Dedifferentiated amniotic fluid mesenchymal stem cell (primary cell): ENCODE results near the gene BAIAP2.

Experiments
- DNase-seq: peaks from one replicate; pipeline ENCODE4 v3.0.0-alpha.2; 2016; ENCODE audit errors: extremely low spot score

BAIAP2 gene

GRCh38 chr17:81053041-81053970 lies 18.4 kb downstream of the BAIAP2 start:
- DNase-seq = no peak

DNA sequence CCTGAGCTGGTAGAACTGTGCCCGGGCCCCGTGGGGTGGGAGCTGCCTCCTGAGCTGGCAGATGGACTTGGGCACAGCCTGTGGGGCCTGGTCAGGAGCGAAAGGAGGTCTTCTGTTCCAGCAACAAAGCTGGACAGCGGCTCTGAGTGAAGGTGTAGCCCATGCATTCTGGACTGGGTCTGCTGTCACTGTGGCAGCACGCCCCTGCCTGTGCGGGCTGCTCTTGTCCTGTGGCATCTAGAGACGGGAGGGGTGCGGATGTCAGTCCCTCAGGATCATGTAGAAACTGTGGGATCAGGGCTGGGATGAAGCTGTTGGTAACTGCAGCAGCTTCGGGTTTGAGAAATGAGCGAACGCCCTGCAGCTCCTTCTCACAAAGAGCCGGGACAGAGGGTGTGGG lies 19.4 kb downstream of the BAIAP2 start:
- no peak for DNase-seq

DNA sequence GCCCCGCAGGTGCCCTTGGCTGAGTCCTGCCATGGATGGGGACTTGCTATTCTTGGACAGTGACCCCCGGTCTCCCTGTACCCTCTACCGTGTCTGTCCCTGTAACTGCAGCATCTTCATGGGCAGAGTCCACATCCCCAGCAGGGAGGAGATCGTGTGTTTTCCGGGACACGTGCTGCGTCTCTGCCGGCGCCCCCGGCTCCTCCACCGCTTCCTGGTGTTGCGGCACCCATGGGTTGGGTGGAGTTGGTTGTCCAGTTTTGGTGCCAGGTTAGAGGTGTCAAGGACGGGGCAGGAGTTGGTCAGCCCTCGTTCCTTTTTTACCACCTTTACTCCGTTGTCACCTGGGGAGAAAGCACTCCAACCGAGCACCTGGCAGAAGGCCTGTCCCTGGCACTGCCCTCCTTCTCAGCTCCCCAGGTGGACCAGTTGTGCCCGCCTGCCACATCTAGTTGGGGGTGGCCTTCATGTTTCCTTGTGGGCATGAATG lies 20.0 kb downstream of the BAIAP2 start:
- no peak for DNase-seq

- no peak for DNase-seq
Measured at GRCh38 chr17:81056312-81056711, 21.4 kb downstream of the BAIAP2 start.

GRCh38 chr17:81057079-81057730 lies 22.3 kb downstream of the BAIAP2 start:
- DNase-seq = peak; percentile 20

GRCh38 chr17:81057777-81058176 lies 22.8 kb downstream of the BAIAP2 start:
- DNase-seq = no peak

- no peak for DNase-seq
Measured at GRCh38 chr17:81058263-81058871, 23.4 kb downstream of the BAIAP2 start.

DNA sequence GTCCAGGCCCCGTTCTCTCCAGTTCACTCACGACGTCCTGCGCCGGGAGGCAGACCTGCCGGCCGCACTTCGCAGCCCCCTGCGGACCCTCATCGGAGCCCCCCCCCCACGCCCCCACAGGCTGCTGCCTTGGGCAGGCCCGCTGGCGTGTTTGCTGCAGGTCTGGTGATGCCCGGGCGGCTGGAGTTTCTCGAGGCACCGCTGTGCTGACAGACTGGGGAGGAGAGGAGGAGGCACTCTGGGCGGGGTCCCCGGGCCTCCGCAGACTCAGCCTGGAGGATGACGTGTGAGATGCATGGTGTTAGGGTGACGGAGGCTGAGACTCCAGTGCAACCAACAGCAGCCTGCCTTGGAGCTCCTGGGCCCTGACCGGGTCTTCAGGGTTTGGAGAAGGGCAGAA lies 24.1 kb downstream of the BAIAP2 start:
- DNase-seq = no peak

- DNase-seq = no peak
Measured at GRCh38 chr17:81060416-81060815, 25.5 kb downstream of the BAIAP2 start.

GRCh38 chr17:81061027-81061735 lies 26.2 kb downstream of the BAIAP2 start:
- DNase-seq = no peak

DNA sequence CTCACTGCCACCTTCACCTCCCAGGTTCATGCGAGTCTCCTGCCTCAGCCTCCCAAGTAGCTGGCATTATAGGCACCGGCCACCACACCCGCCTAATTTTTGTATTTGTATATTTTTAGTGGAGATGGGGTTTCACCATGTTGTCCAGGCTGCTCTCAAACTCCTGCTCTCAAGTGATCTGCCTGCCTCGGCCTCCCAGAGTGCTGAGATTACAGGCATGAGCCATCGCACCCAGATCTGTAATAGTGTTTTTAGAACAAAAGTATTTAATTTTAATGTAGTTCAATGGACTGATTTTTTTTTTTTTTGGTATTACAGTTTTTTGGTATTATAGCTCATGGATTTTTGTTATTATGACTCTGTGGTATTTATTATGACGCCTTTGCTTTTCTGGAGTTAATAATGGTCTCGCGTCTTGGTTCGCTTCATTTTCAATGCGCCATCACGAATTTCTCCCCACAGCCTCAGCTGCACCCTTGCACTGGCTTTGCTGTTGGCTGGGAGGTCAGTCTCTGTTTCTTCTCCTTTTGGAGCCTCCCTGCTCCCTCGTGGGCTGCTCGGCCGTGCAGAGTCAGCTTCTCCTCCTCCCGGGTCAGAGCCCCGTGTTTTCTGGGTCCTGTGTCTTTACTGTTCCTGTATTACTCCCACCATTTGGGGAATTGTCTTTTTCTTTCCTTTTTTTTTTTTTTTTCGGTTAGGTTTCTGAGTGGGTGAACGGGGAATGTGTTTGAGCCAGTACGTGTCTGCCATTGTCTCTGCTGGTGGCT lies 27.2 kb downstream of the BAIAP2 start:
- DNase-seq = no peak

DNA sequence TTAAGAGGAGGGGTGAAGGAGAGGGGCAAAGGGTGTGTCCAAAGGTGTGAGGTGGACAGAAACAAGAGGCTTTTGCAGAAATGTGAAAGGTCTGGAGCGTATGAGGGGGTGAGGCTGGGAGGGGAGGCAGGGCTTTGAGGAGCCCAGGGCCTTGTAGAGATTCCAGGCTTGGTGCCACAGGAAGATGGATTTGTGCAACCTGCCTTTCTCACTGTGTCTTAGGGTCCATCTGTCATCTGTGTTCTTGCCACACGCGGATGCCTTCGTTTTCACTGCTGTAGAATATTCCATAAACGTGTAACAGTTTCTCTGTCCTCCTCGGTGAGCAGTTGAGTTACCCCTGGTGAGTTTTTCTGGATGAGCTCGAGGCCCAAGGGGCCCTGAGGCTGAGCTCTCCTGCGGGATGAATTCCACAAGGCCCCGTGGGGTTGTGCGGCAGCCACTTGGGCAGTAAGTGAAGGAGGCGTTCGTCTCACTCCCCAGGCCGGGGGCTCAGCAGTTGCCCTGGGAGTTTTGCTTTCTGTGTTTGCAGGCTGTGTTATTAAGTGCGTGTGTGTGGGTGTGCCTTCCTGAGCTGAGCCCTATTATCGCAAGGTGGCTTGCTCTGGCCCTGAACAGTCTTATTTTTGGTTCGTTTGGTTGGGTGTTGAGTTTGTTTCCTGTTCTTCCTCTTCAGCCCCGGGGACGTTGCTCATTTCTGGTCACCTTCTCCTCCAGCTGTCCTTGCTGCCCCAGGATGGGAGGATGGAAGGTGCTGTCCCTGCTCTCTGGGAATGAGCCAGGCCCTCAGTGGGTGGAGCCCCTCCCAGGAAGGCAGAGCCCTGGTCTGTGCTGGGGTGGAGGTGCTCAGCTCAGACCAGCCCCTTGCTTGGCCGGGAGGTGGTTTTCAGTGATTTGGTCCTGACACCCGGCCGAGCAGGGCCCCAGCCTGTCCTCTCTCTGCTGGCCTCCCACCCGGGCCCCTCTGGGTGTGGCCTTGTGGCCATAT lies 28.4 kb downstream of the BAIAP2 start:
- DNase-seq = no peak

DNA sequence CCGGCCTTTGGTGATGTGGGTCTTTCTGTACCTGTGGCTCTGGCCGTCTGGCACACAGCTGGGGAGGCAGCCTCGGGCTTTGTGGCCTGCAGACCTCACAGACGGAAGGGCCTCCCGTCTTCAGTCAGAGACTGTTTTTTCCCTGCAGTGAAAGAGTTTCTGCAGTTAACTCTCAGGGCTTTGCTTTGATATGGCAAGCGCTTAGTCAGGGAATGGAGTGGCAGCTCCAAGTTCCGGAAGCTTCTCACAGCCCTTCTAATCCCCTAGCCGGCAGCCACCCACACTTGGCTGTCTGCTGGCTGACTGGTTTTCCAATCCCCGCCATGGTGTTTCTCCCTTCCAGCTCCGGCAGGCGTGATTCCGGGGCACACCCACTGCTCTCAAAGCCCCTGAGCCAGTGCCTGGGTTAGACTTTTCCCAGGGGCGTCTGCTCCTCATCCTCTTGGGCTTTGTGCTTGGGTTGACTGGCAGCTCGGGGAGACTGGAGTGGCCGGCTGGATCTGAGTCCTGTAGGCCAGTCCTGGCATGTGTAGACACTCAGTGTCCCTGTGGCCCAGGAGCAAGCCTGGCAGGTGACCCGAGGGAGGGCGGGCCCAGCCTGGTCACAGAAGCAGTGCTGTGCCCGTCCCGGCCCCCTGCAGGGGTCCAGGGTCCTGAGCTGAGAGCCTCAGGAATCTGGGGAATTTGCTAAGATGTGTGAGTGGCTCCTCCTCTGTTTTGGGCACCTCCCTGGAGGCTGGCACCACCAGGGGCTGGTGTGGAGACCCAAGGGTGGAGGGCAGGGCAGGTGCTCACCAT lies 29.9 kb downstream of the BAIAP2 start:
- peak; percentile 67 for DNase-seq

DNA sequence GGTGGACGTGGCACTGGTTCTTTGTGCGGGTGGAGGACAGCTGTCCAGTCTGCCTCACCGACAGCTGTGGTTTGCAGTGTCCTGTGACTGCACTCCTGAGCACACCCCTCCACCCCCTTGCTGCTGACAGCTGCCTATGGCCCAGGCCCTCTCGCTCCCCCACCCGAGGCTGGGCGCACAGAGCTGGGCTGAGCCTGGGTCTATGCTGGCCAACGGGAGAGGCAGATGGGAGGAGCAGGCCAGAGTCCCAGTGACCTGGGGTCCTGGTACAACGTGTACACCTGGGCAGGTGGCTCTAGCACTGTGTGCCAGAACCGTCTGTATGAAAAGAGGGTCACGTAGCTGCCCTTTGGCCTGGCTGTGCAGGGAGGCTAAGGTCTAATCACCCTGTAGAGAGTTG lies 30.5 kb downstream of the BAIAP2 start:
- DNase-seq = no peak

GRCh38 chr17:81066072-81066471 lies 31.1 kb downstream of the BAIAP2 start:
- DNase-seq = no peak

DNA sequence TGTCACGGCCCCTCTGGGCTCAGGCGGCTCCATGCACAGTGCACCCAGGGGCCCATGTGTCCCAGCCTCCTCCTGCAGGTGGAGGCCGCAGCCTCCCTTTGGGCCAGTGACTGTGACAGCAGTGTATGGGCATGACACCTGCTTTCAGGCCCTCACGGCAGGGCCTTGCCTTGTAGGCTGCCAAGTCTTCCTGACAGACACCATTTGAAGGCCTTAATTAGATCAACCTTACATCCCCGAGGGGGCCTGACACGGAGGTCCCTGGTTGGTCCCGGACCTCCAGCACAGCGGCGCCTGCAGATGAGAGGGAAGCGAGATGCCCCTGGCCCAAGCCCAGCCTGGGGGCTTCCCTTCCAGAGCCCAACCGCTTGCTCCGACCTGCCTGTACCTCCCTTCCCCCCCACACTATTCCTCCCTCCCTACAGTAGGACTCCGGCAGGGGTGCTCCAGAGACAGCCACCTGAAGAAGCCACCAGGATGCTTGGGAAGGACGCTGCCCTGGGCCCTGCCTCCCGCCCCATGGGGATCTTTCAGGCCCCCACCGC lies 31.9 kb downstream of the BAIAP2 start:
- no peak for DNase-seq

DNA sequence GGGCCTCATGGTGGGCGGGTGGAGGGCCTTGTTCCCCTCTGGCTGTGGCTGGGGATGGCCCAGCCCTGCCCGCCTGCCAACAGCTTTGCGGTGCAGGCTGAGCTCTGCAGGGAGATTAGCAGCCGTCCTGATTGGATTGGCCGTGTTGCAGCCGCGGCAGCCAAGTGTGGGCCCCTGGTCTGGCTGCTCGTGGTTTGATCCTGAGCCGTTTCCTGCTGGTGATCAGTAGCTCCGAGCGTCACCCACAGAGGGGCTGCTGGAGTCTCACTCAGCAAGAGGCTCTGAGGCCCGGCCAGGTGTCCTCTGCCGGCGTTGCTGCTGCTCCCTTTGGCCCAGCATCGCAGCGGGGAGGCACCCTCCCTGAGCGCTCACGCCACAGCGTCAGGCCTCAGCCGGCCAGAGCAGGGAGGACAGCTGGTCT lies 32.5 kb downstream of the BAIAP2 start:
- DNase-seq = no peak

DNA sequence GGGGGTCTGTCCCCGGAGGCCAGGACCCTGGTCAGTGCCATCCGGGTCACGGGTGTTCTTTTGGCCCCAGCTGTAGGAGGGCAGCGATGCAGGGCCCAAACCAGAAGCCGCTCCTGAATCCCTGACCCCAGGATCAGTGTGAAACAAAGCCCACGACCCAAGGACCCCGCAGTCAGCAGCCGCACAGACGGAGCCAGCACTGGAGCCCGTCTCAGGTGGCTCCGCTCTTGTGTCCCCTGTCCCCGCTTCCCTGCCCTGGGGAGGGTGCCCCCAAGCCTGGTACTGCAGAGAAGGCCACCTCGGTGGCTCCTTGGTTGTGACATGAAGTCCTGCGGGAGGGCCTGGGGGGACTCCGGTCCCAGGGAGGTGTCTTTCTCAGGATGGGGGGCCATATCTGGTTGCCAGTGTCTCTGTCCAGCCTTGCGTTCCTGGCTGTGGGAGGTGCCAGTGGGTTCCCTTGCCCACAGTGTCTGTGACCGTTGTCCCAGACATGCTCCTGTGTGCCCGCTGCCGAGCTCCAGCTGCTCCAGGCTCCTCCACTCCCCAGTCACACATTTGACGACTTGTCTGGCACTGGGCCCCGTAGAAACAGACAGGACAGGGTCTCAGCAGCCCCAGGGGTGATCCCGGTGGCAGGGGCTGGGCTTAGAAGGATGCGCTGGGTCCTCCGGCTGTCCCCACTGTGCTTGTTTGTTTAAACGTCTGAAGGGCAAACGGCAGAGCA lies 33.6 kb downstream of the BAIAP2 start:
- no peak for DNase-seq
